ENCODE measurements around the gene NCOA5.

Gene NCOA5

GRCh38 chr20:46088409-46089166 is 1.2 kb downstream of the NCOA5 start:
- Histone ChIP-seq H3K4me3 (peak overlapping the region; percentile 80), H3K27ac (peak overlapping the region; percentile 95 to 97)
- no peak for DNase-seq (ENCODE audit: low spot score)
- TF ChIP-seq CTCF (IDR thresholded peaks at IDR 0.05), result no peak

GRCh38 chr20:46087161-46087560 is 2.6 kb downstream of the NCOA5 start:
- TF ChIP-seq CTCF (IDR thresholded peaks at IDR 0.05), result no peak
- H3K4me3 ChIP-seq, result no peak overlapping the region
- no peak for DNase-seq (ENCODE audit: low spot score)
- peak overlapping the region in 1 of 2 donors; percentile 15 for H3K27ac ChIP-seq

GRCh38 chr20:46085179-46085851 is 4.4 kb downstream of the NCOA5 start:
- no peak for TF ChIP-seq CTCF (IDR thresholded peaks at IDR 0.05)
- H3K4me3 ChIP-seq, result peak overlapping the region; percentile 3
- H3K27ac ChIP-seq, result peak overlapping the region in 1 of 2 donors; percentile 18
- DNase-seq (ENCODE audit: low spot score), result no peak

GRCh38 chr20:46084805-46085178 is 5.0 kb downstream of the NCOA5 start:
- no peak for DNase-seq (ENCODE audit: low spot score)
- no peak for TF ChIP-seq CTCF (IDR thresholded peaks at IDR 0.05)
- no peak overlapping the region for H3K27ac ChIP-seq
- no peak overlapping the region for H3K4me3 ChIP-seq

DNA sequence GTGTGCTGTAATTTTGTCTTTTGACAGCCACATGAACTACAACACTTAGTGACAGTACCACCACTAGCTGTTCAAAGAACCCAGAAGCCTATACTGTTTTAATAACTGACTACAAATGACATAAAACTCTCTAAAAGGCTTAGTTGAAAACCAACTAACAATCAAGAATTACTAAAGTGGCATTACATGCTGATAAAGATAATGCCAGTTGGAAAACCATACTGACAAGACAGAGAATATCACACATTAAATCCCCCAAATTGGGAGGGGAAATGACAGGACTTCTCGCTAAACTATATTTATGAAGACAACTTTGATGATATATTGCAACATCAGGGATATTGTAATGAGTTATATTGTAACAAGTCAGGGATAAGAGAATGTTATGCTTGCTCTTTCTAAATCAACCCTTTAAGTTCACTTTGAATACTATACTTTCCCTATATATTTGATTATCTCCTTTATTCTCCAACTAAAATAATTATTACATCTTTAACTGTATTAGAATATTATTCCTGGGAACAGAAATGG is 6.2 kb downstream of the NCOA5 start:
- no peak for TF ChIP-seq CTCF (IDR thresholded peaks at IDR 0.05)
- DNase-seq (ENCODE audit: low spot score), result no peak
- Histone ChIP-seq H3K27ac (no peak overlapping the region), H3K4me3 (no peak overlapping the region)

DNA sequence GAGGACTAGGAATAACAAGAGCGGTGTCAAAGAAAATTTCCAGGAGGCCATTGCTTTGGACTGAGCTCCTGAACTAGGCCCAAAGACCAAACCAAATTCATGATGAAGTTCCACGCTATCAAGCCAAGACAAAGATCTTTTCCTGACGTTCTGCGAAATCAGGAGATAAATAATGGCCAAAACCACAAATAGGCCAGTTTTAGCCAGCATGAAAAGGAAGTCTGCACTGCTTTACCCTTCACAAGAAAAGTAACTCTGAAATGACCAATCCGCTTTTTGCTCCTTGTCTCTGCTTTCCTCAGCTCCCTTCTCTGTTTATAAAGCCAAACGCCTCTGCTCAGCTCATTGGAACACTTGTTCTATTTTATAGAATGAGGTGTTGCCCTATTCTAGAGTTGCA is 6.7 kb downstream of the NCOA5 start:
- Histone ChIP-seq H3K4me3 (no peak overlapping the region), H3K27ac (no peak overlapping the region)
- DNase-seq (ENCODE audit: low spot score), result no peak
- no peak for TF ChIP-seq CTCF (IDR thresholded peaks at IDR 0.05)

All from coronary artery (tissue), 2 donors.